Ovary (tissue), 3 donors: ENCODE measurements around the gene KIT.

ENCODE experiments used
- POLR2A ChIP-seq: fragments of 450-650 bp; IDR thresholded peaks from one replicate; pipeline ENCODE4 v1.6.1; 2017; ENCODE audit warnings: antibody characterized with exemption, mild to moderate bottlenecking, moderate library complexity
- TF ChIP-seq, protein P1 (sequence below), 3 donors: fragments of 450-650 bp in 2 of 3; fragments of 200-600 bp in 1 of 3; IDR thresholded peaks; one replicate each; pipeline versions ENCODE4 v1.5.1 to v1.8.0; 2016 to 2022; ENCODE audit warnings: antibody characterized with exemption in 3 of 3, mild to moderate bottlenecking in 1 of 3
- donor health status: DM: no; HTN: no; CAD: no.

DNA sequence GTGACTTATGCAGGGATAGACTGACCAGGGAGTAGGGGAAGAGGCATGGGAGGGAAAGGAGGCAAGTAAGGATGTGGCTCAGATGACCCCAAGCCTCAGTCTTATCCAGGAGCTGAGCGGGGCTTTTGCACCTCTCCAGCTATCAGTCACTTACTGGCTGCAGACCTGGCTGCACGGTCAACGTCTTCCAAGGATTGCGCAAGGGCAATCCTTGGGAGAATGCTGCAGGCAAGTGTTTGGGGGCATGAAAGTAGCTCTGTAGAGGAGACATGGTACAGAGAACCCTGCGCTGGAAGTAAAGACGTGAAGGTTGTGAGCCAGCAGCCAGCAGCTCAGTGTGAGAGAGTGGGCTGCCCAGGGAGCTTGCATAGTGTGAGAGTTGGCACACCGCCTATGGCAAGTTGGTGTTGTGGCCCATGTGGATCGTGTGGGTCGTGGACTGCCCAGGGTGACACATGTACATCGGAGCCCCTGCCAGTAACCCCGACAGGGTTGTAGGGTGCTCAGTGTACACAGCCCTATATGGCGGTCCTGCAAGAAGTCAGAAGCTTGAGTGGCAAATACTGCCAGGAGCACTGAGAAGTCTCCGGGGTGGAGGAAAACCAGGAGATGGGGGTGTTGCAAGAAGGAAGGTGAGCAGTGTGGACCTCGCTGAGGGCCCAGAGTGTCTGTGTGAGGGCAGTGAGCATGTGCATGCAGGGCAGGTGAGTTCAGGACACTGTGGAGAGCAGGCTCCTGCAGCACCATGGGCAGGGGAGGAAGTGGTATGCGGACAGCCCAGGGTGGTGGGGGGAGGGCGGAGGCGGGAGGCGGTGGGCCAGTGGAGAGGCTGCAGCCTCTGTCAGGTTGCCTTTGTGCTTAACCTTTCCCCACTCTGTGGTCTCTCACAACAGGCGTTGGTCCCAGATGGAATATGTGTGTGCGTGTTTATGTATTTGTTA lies 50.9 kb downstream of the KIT start:
- TF ChIP-seq POLR2A: no peak
- TF ChIP-seq, protein P1, sequence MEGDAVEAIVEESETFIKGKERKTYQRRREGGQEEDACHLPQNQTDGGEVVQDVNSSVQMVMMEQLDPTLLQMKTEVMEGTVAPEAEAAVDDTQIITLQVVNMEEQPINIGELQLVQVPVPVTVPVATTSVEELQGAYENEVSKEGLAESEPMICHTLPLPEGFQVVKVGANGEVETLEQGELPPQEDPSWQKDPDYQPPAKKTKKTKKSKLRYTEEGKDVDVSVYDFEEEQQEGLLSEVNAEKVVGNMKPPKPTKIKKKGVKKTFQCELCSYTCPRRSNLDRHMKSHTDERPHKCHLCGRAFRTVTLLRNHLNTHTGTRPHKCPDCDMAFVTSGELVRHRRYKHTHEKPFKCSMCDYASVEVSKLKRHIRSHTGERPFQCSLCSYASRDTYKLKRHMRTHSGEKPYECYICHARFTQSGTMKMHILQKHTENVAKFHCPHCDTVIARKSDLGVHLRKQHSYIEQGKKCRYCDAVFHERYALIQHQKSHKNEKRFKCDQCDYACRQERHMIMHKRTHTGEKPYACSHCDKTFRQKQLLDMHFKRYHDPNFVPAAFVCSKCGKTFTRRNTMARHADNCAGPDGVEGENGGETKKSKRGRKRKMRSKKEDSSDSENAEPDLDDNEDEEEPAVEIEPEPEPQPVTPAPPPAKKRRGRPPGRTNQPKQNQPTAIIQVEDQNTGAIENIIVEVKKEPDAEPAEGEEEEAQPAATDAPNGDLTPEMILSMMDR (IDR thresholded peaks at IDR 0.05): no peak
